CD4-positive, alpha-beta T cell treated with Interleukin-17A for 1 hour (primary cell): ENCODE measurements around the gene GOLGA3.

Source experiments
- DNase-seq: peaks from one replicate; pipeline ENCODE4 v3.0.0-alpha.2; 2020

The GOLGA3 gene

DNA sequence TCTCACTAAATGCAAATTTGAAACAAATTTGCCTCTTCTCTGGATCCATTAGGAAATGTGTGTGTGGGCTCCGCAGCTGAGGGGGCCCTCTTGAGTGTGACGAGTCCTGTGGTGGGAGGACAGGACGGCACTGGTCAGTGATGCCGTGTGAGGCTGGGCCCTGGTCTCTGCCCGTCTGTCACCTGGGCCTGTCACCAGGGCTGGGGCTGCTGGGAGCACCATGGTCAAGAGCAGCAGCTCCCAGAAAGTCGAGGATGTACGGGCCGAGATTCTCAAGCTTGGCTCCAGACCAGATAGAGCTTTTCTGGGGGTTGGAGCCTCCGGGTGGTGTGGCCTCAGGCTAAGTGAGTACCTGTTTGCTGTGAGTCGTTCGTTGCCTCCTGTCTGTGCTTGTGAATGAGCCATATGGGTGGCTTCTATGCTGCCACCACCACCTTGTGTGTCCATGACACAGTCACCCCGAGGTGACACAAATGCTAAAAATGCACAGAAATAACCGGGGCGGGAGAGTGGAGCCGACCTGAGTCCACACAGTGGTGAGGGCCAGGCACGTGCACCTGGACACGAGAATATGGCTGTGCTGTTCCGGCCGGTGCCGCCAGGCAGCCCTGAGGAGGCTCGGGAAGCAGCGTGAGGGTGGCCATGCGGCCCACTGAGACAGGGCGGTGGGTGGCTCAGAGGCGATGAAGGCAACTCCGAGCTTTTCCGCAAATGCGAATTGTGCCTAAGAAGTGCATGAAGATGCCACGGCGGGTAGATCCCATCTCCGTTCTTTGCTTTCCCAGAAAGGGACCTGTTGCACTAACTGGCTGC is 109.3 kb downstream of the GOLGA3 start:
- no peak for DNase-seq
